ENCODE data around the gene CAND1. TPM values are rescaled to one million over a fixed set of nuclear protein-coding genes. Genes with fewer than 3 reads are reported as not detected.

The CAND1 gene
- total and polyA plus RNA-seq, 9 of the 15 experiments (the other 6 are each of a cell fraction or from before 2014, with no cell fraction given): 24.0 to 167 (median 77.5) TPM

GRCh38 chr12:67268896-67269632 is at the start of gene CAND1 (continued):
- TF ChIP-seq MITF (IDR thresholded peaks at IDR 0.05) (no peak), ZNF143 (CRISPR knock-in tag; IDR thresholded peaks at IDR 0.05) (peak; percentile 74), TFAM (CRISPR knock-in tag; conservative IDR thresholded peaks at IDR 0.05) (no peak), MAFF (IDR thresholded peaks at IDR 0.05; ENCODE audit: low read length) (peak; percentile 91), L3MBTL2 (IDR thresholded peaks at IDR 0.05) (peak; percentile 99), EZH2 (IDR thresholded peaks at IDR 0.05; ENCODE audit: borderline replicate concordance, low read depth, low read length) (no peak), POLR3A (IDR thresholded peaks at IDR 0.05; ENCODE audit: borderline replicate concordance, extremely low read depth, insufficient read depth, insufficient read length) (no peak), TAF7 (tag; IDR thresholded peaks at IDR 0.05) (peak; percentile 77), CBX1 (IDR thresholded peaks at IDR 0.05; ENCODE audit: low read depth) (no peak), KLF10 (CRISPR knock-in tag; IDR thresholded peaks at IDR 0.05) (no peak), FOXP1 (CRISPR knock-in tag; IDR thresholded peaks at IDR 0.05) (peak; percentile 14; the same call in 1 of the 2 replicates), TCF7 (IDR thresholded peaks at IDR 0.05; ENCODE audit: borderline replicate concordance) (0 out of 2 replicates have a peak, but pooled peaks have one; percentile 26), POLR2B (IDR thresholded peaks at IDR 0.05; ENCODE audit: low read depth, partially characterized antibody) (peak; percentile 50), NCOR1 (IDR thresholded peaks at IDR 0.05) (peak; percentile 53; the same call in 1 of the 2 replicates), SPI1 (IDR thresholded peaks at IDR 0.05; ENCODE audit: borderline replicate concordance, low read depth, low read length) (no peak), NBN (IDR thresholded peaks at IDR 0.05; ENCODE audit: low read depth) (no peak), ETV5 (CRISPR knock-in tag; IDR thresholded peaks at IDR 0.05; ENCODE audit: low read depth) (no peak), ZC3H8 (IDR thresholded peaks at IDR 0.05) (no peak), BRD9 (IDR thresholded peaks at IDR 0.05; ENCODE audit: low read depth, partially characterized antibody) (no peak), HDGF (IDR thresholded peaks at IDR 0.05) (no peak), NEUROD1 (IDR thresholded peaks at IDR 0.05; ENCODE audit: borderline replicate concordance, low read depth, low read length, partially characterized antibody) (peak; percentile 81), NFIC (IDR thresholded peaks at IDR 0.05) (peak; percentile 98), THAP7 (CRISPR knock-in tag; IDR thresholded peaks at IDR 0.05) (no peak), ZNF644 (tag; IDR thresholded peaks at IDR 0.05; ENCODE audit: low read depth) (peak; percentile 89), BMI1 (IDR thresholded peaks at IDR 0.05; ENCODE audit: low read length) (peak; percentile 39; the same call in 1 of the 2 replicates), ZNF431 (CRISPR knock-in tag; IDR thresholded peaks at IDR 0.05) (no peak), HDAC2 (IDR thresholded peaks at IDR 0.05) (peak; percentile 90; the same call in 1 of the 2 replicates), HBP1 (CRISPR knock-in tag; IDR thresholded peaks at IDR 0.05) (0 out of 2 replicates have a peak, but pooled peaks have one; percentile 52), XRCC5 (IDR thresholded peaks at IDR 0.05; ENCODE audit: low read depth, low read length) (peak; percentile 56; the same call in 1 of the 2 replicates)

Data from K562 (cell line).